Muscle of back (tissue), 13 donors: Measurements from ENCODE around the gene NAA16. TPM values are rescaled to one million over a fixed set of nuclear protein-coding genes. Genes with fewer than 3 reads are reported as not detected.
"Not testable (repeated sequence)": the region's sequence is repeated elsewhere in the genome, so short reads cannot be mapped to it uniquely, and the experiment has no call there.

Experiments used
- DNase-seq, 3 donors: peaks; one replicate each; pipeline versions ENCODE4 v3.0.0 to v3.0.0-alpha.2; 2013
- long read RNA-seq, 9 donors: transcript quantifications; one replicate each; lab custom pipeline, GENCODE V29; 2026
- polyA plus RNA-seq, 10 donors: library from polyadenylated mRNA; unstranded; fragments of 120-200 nt; gene quantifications; one replicate each; pipeline ENCODE4 v1.2.1, GENCODE V29; 2013; ENCODE audit not compliant: insufficient read length in 10 of 10

Gene NAA16
- 10 to 100 TPM in 9 of 10 donors, 1 to 10 TPM in 1; 9.5 to 29.9 (median 18.8) TPM for polyA plus RNA-seq
- long read RNA-seq, donor 1, partial matches to known transcripts: 0 of 1 reads
- long read RNA-seq, donor 1, other reads (novel, unspliced or antisense): 0 of 1 reads
- long read RNA-seq, donor 2, full-length matches to known transcripts: 3 of 3 reads
- long read RNA-seq, donor 2, partial matches to known transcripts: 0 of 3 reads
- long read RNA-seq, donor 2, other reads (novel, unspliced or antisense): 0 of 3 reads
- long read RNA-seq, donor 3: 0 reads
- long read RNA-seq, donor 4: 0 reads
- long read RNA-seq, donor 5: 0 reads
- long read RNA-seq, donor 6, partial matches to known transcripts: 0 of 1 reads
- long read RNA-seq, donor 6, other reads (novel, unspliced or antisense): 0 of 1 reads
- long read RNA-seq, donor 7, partial matches to known transcripts: 0 of 1 reads
- long read RNA-seq, donor 7, other reads (novel, unspliced or antisense): 0 of 1 reads
- long read RNA-seq, donor 8: 0 reads
- long read RNA-seq, donor 9: 0 reads

- peak; percentile 93 to 98 (median 96) for DNase-seq
Measured at GRCh38 chr13:41310963-41311405, at the start of gene NAA16. Gene NAA16, plus strand, starts transcription at chr13:41311267. Its CDS starts 262 bp downstream, at chr13:41311529.

- peak; percentile 80 to 97 (median 89) for DNase-seq
Measured at GRCh38 chr13:41263261-41263971, 47.7 kb upstream of the NAA16 start, which contains the start of gene MTRF1. Gene MTRF1, minus strand, starts transcription at chr13:41263576. Its CDS starts 2,669 bp downstream, at chr13:41260907.

GRCh38 chr13:41267106-41267505, 44.0 kb upstream of the NAA16 start:
- DNase-seq: no peak

GRCh38 chr13:41268764-41269163, 42.3 kb upstream of the NAA16 start:
- DNase-seq: no peak

- no peak for DNase-seq
Measured at GRCh38 chr13:41271456-41272285, 39.4 kb upstream of the NAA16 start.

- DNase-seq: no peak
Measured at GRCh38 chr13:41273831-41274441, 37.1 kb upstream of the NAA16 start.

GRCh38 chr13:41274881-41275280, 36.2 kb upstream of the NAA16 start:
- no peak for DNase-seq

- DNase-seq: no peak
Measured at GRCh38 chr13:41276824-41277223, 34.2 kb upstream of the NAA16 start.

GRCh38 chr13:41279156-41279555, 31.9 kb upstream of the NAA16 start:
- DNase-seq: not testable (repeated sequence)

GRCh38 chr13:41282129-41282571, 28.9 kb upstream of the NAA16 start:
- no peak for DNase-seq

- DNase-seq: peak in 1 of 3 donors; percentile 26
Measured at GRCh38 chr13:41284512-41285288, 26.4 kb upstream of the NAA16 start.

- no peak for DNase-seq
Measured at GRCh38 chr13:41286370-41286769, 24.7 kb upstream of the NAA16 start.

- DNase-seq: no peak
Measured at GRCh38 chr13:41289463-41289881, 21.6 kb upstream of the NAA16 start.

GRCh38 chr13:41291246-41291645, 19.8 kb upstream of the NAA16 start:
- no peak for DNase-seq

GRCh38 chr13:41293272-41293671, 17.8 kb upstream of the NAA16 start:
- DNase-seq: no peak

- no peak for DNase-seq
Measured at GRCh38 chr13:41294914-41295313, 16.2 kb upstream of the NAA16 start.

GRCh38 chr13:41295973-41296372, 15.1 kb upstream of the NAA16 start:
- no peak for DNase-seq

GRCh38 chr13:41296879-41297646, 14.0 kb upstream of the NAA16 start:
- no peak for DNase-seq

GRCh38 chr13:41299316-41300094, 11.6 kb upstream of the NAA16 start:
- no peak for DNase-seq
